GM21360 (cell line): Measurements from ENCODE around the gene SON.
A peak's percentile ranks its signal among the peaks of the same experiment; 100 is the strongest.
"Not testable (repeated sequence)": the region's sequence is repeated elsewhere in the genome, so short reads cannot be mapped to it uniquely, and the experiment has no call there.

Experiments used
- ATAC-seq: cut with Tn5 transposase; IDR thresholded peaks from one replicate; pipeline ENCODE4 v1.9.1; 2021; ENCODE audit warnings: mild to moderate bottlenecking, moderate library complexity; ENCODE audit not compliant: unreplicated experiment

Gene SON

DNA sequence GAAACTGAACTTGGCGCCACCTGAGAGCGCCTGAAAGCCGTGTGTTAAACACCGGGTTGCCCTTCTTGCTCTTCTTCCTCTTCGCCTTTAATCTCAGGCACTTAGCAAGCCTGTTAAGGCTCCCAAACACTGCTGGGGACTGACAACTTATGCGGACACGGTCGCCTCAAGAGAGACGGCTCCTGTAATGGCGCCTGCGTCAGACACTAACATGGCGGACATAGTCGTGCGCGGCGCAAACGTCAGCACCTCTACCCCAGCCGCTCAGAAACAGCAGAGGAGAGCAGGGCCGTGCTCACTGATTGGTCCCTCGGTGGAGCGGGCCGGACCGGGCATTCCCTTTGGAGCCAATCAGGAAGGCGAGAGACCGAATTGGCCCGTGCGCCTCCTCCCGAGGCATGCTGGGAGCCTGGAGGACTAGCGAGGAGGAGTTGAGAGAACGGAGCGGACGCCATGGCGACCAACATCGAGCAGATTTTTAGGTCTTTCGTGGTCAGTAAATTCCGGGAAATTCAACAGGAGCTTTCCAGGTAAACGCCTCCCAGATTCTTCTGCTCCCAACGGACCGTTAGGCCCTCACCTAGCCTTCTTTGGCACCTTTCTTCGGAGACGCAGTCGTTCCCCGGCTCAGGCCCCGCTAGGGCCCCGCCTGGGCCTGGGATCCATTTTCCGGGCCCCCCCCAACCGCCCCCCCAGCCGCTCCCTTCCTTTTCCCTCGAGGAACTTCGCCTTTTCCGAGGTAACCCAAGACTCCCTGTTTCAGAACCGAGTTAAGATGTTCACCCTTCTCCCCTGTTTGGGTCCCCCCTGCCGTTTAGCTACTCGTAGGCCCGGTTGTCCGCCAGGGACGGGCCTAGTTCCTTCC, at the start of gene SON:
TSS of gene SON (plus strand) at position 399 of the 865 bp plus-strand sequence. CDS start at position 454, 55 bp downstream.
- peak; percentile 90 for ATAC-seq

GRCh38 chr21:33493756-33494155, 49.1 kb upstream of the SON start:
- no peak for ATAC-seq

DNA sequence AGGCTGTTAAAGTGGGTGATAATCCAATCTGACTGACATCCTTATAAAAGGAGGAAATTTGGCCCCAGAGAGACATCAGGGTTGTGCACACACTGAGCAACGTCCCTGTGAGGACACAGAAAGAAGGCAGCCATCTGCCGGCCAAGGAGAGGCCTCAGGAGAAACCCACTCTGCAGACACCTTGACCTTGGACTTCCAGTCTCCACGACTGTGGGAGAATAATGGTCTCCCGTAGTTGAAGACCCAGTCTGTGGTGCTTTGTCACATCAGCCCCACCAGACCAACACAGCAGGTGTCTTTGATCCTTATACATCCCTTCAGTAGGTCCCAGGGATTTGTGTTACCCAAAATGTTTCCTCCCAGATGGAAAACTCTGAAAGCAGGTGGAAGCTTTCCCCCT, 47.1 kb upstream of the SON start:
- ATAC-seq = no peak

GRCh38 chr21:33496345-33496744, 46.5 kb upstream of the SON start:
- no peak for ATAC-seq

DNA sequence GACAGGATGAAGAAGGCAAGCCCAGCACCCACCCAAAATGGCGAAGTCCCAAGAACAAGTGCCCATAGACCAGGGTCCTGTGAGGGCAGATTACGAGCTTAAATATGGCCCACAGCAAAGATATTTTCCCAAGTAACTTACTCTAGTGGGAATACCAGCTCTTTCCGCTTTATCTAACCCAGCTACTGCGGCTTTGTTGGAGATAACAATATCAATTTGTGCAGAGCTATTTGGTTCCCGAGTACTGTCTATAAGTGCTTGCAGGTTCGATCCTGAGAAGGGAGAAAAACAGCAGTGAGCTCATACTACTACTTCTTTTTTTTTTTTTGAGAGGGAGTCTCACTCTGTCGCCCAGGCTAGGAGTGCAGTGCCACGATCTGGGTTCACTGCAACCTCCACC, 37.0 kb upstream of the SON start:
- ATAC-seq = no peak

GRCh38 chr21:33507003-33507402, 35.8 kb upstream of the SON start:
- ATAC-seq = not testable (repeated sequence)

- no peak for ATAC-seq
Observed at GRCh38 chr21:33510826-33511225, 32.0 kb upstream of the SON start.

DNA sequence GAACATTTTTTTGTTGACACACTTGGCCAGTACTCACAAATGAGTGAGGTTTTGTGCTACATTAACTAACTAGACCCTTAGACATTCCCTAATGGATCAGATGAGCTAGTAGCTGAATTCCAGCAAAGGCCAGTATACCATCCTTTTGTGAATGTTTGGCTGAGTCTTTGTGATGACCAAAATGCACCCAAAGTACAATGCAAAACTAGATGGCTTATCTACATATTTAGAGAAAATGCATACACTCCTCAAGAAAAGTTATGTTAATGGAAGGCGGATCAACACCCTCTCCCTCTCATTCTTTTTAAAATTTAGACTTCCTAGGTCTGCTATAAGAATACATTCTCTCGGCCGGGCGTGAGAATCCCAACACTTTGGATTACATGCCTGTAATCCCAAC, 31.2 kb upstream of the SON start:
- no peak for ATAC-seq

GRCh38 chr21:33512481-33512880, 30.4 kb upstream of the SON start:
- no peak for ATAC-seq

DNA sequence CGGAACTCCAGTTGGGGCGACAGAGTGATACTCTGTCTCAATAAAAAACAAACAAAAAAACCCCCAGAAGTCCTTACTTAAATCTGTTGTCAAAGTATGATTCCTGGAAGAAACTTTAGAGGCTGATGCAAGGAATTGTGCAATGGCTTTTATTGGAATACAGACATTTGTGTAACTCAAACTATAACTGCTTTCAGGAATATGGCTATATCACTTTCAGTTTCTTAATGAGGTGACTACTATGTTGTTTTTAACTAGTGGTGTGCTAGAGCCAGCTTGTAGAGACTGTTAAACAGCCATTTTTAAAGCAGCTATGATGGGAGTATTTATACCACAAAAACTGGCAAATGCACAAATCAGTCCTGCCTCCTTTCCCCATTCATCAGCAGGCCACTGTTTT, 28.6 kb upstream of the SON start:
- no peak for ATAC-seq

DNA sequence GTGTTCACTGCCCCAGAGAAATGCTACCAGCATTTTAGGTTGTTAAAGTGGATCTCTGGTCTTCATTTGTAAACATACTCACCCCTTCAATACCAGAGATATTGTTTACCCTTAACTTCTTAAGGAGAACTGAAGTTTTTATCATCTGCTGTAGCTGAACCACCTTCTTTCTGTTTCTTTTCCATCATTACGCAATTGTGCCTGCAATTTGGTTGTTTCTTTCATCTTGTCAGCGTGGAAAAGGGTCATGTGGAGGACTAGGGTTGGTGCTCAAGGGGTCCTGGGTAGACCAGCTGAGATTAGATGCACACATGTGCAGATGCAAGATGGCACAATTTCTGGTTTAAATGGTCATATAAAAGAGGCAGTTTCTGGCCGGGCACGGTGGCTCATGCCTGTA, 23.9 kb upstream of the SON start:
- no peak for ATAC-seq

- no peak for ATAC-seq
Observed at GRCh38 chr21:33522297-33522952, 20.4 kb upstream of the SON start.

DNA sequence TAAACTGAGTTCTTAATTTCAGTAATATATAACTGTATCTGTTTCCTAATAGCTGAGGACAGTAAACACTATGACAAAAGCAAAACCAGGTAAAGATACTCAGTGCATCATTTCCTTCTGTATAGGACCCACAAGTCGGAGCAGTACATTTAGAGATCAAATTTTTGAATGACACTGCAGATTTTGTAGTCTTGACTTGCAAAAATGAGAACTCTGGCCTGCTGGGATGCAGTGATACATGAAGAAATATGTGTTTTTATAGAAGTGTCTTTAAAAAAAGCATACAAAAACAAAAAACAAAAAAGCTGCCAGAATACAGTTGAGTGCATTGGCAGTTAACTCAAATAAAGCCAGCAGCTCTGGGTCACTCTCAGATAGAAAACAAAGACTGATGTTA, 19.9 kb upstream of the SON start:
- no peak for ATAC-seq

- no peak for ATAC-seq
Observed at GRCh38 chr21:33531007-33531406, 11.8 kb upstream of the SON start.

DNA sequence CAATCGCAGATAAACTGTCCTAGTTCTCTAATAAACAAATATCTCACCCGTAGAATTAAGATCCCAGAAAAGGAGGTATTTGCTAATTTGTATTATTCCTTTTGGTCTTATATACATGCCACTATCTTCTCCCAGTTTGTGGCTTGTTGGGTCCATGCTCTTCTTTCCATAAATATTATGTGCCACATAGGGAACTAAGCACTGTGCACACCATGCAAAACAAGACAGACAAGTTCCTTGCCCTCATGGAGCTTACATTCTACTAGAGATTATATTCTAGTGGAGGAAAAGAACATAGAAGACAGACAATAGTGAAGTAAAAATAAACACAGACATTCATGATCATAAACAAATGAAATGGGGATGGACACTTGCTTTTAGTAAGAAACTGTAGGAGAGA, 5.6 kb upstream of the SON start:
- ATAC-seq = no peak

- ATAC-seq = no peak
Observed at GRCh38 chr21:33539616-33540015, 3.2 kb upstream of the SON start.

DNA sequence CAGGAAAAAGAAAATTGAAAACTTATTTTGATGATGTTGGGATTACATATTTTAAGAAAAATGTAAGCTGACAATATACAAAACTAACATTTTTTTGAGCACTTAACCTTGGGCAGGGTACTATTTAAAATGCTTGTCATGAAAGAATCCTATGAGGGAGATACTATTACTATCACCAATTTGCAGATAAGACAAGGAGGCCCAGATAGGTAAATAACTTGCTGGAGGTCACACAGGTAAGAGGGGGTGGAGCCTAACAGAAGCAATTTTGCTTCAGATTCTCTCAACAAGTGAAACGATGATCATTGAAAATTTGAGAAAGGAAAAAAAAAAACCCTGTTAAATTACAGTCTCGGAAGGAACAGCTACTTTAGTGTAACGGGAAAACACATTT, 2.1 kb upstream of the SON start:
- ATAC-seq = no peak

- ATAC-seq = no peak
Observed at GRCh38 chr21:33541105-33541711, 1.6 kb upstream of the SON start.

- ATAC-seq = peak; percentile 50
Observed at GRCh38 chr21:33541756-33542639, 840 bp upstream of the SON start, which contains the start of gene GART. TSS of gene GART (minus strand) at chr21:33542117. CDS start at chr21:33539315, 2,802 bp downstream.

GRCh38 chr21:33543505-33544129, 779 bp downstream of the SON start:
- ATAC-seq = peak; percentile 19
